Kidney (tissue), 14 donors: Measurements from ENCODE around the gene TEX53. TPM values are rescaled to one million over a fixed set of nuclear protein-coding genes. Genes with fewer than 3 reads are reported as not detected.

Experiments
- DNase-seq, 5 donors: peaks; one replicate each; pipeline ENCODE4 v3.0.0-alpha.2; 2013 to 2020
- FAIRE-seq: peaks from 2 replicates; lab custom pipeline; 2012; peaks lifted over from hg19 to GRCh38; lab: Jason Lieb, UNC
- H3K27ac ChIP-seq, 2 donors: one replicate each; pipeline ENCODE4 v1.7.0; 2013; ENCODE audit warnings: low read depth in 2 of 2, low read length in 2 of 2, inconsistent platforms in 1 of 2
- H3K27me3 ChIP-seq: one replicate; pipeline ENCODE4 v1.7.1; 2013; ENCODE audit warnings: low read length, inconsistent platforms; ENCODE audit not compliant: control insufficient read depth, insufficient read depth
- H3K36me3 ChIP-seq, 3 donors: one replicate each; pipeline versions ENCODE4 v1.7.0 to v1.7.1; 2013; ENCODE audit warnings: low read length in 3 of 3, control low read depth in 1 of 3, inconsistent platforms in 1 of 3; ENCODE audit not compliant: insufficient read depth in 3 of 3, control insufficient read depth in 2 of 3
- H3K4me1 ChIP-seq, 3 donors: one replicate each; pipeline versions ENCODE4 v1.7.0 to v1.7.1; 2013; ENCODE audit warnings: low read length in 3 of 3, inconsistent platforms in 1 of 3, low read depth in 1 of 3; ENCODE audit not compliant: control insufficient read depth in 2 of 3, insufficient read depth in 2 of 3
- H3K4me3 ChIP-seq, 3 donors: one replicate each; pipeline versions ENCODE4 v1.7.0 to v1.8.1; 2013; ENCODE audit warnings: low read length in 3 of 3, control low read depth in 1 of 3, inconsistent platforms in 1 of 3
- H3K9ac ChIP-seq, 3 donors: one replicate each; pipeline versions ENCODE4 v1.7.0 to v1.7.1; 2013; ENCODE audit warnings: low read length in 3 of 3, control low read depth in 1 of 3, inconsistent platforms in 1 of 3
- H3K9me3 ChIP-seq, 3 donors: one replicate each; pipeline versions ENCODE4 v1.7.0 to v1.7.1; 2013; ENCODE audit warnings: low read length in 3 of 3, control low read depth in 1 of 3, inconsistent platforms in 1 of 3; ENCODE audit not compliant: control insufficient read depth in 2 of 3, insufficient read depth in 1 of 3
- intact Hi-C: fragments of 100-400 bp; cut with DNase I; formaldehyde crosslinking; loops from one replicate; pipeline ENCODE4 v1.11.1; 2022
- polyA plus RNA-seq: library from polyadenylated mRNA; stranded (reverse); fragments of 350-450 nt; fragmentation: Illumina TruSeq; extraction: RNeasy Lipid Tissue Mini Kit (QIAGEN cat#74804); gene quantifications from one replicate; pipeline ENCODE4 v1.2.3, GENCODE V29; 2014; ENCODE audit warnings: low read depth, low replicate concordance; ENCODE audit not compliant: insufficient read depth
- total RNA-seq: library from RNA; stranded (reverse); fragmentation: NEBNext Ultra II Directional; extraction: Animal tissue kit (Norgen Biotek cat#: 25700); gene quantifications from one replicate; pipeline ENCODE4 v1.2.1, GENCODE V29; 2021
- TF ChIP-seq, protein P1 (sequence below): IDR thresholded peaks from 3 replicates; pipeline ENCODE4 v1.5.1; 2012; ENCODE audit warnings: mild to moderate bottlenecking, moderate library complexity, borderline replicate concordance; ENCODE audit not compliant: insufficient read depth; ENCODE audit errors: extremely low read depth
- donor health status: control.
- donor health status: control.
- donor health status: control.
- donor health status: control.
- donor health status: control.
- donor health status: DM: yes; HTN: yes; CAD: no.
- donor health status: Normal renal cell carcinoma (clear cell type).

TEX53 gene
- total and polyA plus RNA-seq, 2 donors from 2014 or later, result not detected

DNA sequence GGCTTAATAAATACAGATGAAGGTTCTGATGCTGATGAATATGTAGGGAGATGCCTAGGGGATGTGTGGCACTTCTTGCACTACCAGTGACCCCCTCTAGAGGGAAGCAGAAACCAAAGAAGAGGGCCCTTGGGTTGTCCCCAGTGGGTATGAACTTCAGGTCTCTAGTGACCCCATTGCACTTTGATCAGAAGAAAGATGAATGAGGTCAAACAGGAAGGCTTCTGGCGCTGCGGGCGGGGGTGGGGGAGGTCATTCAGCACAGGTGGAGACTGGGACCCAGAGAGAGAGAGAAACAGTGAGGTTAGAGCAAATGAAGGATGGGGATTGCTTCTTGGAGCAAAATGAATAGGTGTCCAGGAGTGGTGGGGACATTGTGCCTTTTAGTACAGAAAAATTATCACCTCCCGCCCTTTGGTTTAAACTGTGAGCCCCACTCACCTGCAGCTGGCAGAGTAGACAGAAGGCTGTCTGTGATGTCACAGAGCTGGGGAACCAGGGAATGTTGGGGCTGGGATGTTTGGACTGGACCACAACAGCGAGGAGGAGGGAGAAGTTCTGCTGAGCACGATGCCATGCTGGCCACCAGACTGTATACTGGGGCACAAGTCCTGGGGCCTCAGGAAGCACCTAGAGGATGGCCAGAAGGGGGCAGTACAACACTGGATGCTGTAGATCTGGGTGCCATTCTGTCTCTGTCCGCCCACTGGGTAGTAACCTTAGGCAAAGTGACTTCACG, 24.2 kb upstream of the TEX53 start, which contains the start of gene TEX48:
Gene TEX48, minus strand, starts transcription at position 599 of the 739 bp plus-strand sequence. CDS start 10,469 bp downstream, outside the sequence.
- Histone ChIP-seq H3K9me3 (no peaks in the 10 kb centered on the region), H3K4me1 (no peaks in the 10 kb centered on the region), H3K36me3 (no peaks in the 10 kb centered on the region), H3K27ac (no peak within 1 kb of the TSS), H3K27me3 (no peaks in the 10 kb centered on the region), H3K9ac (no peak within 1 kb of the TSS), H3K4me3 (no peak within 1 kb of the TSS)
- no peak for FAIRE-seq
- peak; percentile 35 to 73 (median 60) for DNase-seq
- TF ChIP-seq, protein P1, sequence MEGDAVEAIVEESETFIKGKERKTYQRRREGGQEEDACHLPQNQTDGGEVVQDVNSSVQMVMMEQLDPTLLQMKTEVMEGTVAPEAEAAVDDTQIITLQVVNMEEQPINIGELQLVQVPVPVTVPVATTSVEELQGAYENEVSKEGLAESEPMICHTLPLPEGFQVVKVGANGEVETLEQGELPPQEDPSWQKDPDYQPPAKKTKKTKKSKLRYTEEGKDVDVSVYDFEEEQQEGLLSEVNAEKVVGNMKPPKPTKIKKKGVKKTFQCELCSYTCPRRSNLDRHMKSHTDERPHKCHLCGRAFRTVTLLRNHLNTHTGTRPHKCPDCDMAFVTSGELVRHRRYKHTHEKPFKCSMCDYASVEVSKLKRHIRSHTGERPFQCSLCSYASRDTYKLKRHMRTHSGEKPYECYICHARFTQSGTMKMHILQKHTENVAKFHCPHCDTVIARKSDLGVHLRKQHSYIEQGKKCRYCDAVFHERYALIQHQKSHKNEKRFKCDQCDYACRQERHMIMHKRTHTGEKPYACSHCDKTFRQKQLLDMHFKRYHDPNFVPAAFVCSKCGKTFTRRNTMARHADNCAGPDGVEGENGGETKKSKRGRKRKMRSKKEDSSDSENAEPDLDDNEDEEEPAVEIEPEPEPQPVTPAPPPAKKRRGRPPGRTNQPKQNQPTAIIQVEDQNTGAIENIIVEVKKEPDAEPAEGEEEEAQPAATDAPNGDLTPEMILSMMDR, result peak; percentile 52
- intact Hi-C loops, result no loop called here

DNA sequence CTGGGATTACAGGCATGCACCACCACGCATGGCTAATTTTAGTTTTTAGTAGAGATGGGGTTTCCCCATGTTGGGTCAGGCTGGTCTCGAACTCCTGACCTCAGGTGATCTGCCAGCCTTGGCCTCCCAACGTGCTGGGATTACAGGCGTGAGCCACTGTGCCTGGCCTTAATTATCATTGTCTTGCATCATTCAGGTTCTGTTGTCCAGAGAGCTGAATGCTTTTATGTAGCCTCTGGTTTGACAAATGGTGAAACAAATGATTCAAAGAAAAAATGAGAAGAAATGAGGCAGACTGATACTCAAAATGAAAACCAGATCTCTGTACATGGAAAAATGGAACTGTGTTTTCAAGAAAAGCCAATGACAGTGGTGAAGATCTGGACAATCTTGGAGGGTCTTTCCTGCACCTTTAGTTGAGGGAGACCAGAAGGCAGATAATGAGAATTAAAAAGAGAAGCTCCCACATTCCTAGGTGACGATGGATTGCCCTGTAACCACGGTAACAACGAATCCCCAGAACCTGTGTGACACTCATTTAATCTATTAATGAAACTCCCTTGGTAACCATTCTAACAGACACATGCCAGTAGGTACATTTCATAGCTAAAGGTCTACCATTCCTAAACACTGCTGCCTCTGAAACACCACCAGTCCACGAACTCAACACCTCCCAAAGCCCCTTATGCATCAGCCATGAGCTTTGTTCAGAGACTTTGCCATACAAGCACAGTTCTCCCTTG, 22.8 kb upstream of the TEX53 start:
- TF ChIP-seq, protein P1, result no peak
- Histone ChIP-seq H3K9me3 (no peaks in the 10 kb centered on the region), H3K9ac (no peak overlapping the region), H3K36me3 (no peaks in the 10 kb centered on the region), H3K27me3 (no peaks in the 10 kb centered on the region), H3K4me1 (no peaks in the 10 kb centered on the region), H3K4me3 (no peak overlapping the region), H3K27ac (no peak overlapping the region)
- intact Hi-C loops, result no loop called here
- DNase-seq, result no peak
- FAIRE-seq, result no peak

DNA sequence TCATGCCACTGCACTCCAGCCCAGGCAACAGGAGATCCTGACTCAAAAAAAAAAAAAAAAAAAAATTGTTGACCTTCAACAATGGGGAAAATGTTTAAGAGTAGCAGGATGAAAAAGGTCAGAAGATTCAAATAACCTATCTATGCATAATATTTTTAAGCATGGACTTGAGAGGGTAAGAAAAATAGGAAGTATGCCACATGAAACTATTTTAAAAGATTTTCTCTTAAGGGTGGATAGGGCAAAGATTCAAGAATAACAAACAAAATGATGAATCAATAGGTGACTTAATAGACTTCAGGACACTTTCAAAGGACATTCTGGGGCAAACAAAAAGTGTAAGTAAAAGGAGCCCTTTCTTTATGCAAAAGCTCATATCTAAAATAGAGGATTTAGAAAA, 21.2 kb upstream of the TEX53 start:
- TF ChIP-seq, protein P1, result no peak
- H3K4me1 ChIP-seq, result no peaks in the 10 kb centered on the region
- no peak overlapping the region for H3K4me3 ChIP-seq
- FAIRE-seq (no peak), DNase-seq (no peak)
- intact Hi-C loops, result loop anchor here (10.0 kb wide), 1 partner anchor 236 kb away; no protein-coding TSS in a partner anchor
- no peaks in the 10 kb centered on the region for H3K36me3 ChIP-seq
- no peak overlapping the region for H3K27ac ChIP-seq
- H3K9ac ChIP-seq, result no peak overlapping the region
- no peaks in the 10 kb centered on the region for H3K27me3 ChIP-seq
- H3K9me3 ChIP-seq, result no peaks in the 10 kb centered on the region
